Activated T-helper 2 cell treated with anti-CD3 and anti-CD28 coated beads, Interferon-gamma antibody, Interleukin-2, Interleukin-4, amounts not matched to agents 10 μg/mL and 5 μg/mL and 100 μg/mL, durations not matched to agents 14 hours and 24 hours and 36 hours (primary cell): ENCODE measurements around the gene ZNF574. TPM values are rescaled to one million over a fixed set of nuclear protein-coding genes. Genes with fewer than 3 reads are reported as not detected.

ENCODE experiments used
- DNase-seq: peaks from one replicate; pipeline ENCODE4 v3.0.0; 2021; ENCODE audit warnings: low spot score
- H3K27ac Mint-ChIP-seq: one replicate; pipeline ENCODE4 v1.8.0; 2021; ENCODE audit warnings: mixed read lengths
- H3K27me3 Mint-ChIP-seq: one replicate; pipeline ENCODE4 v1.8.0; 2021; ENCODE audit warnings: low read depth, mixed read lengths
- H3K36me3 Mint-ChIP-seq: one replicate; pipeline ENCODE4 v1.8.0; 2021; ENCODE audit warnings: low read depth, mixed read lengths
- H3K4me1 Mint-ChIP-seq: one replicate; pipeline ENCODE4 v1.8.0; 2021; ENCODE audit warnings: low read depth, mixed read lengths
- H3K4me3 Mint-ChIP-seq: one replicate; pipeline ENCODE4 v1.8.0; 2021; ENCODE audit warnings: low read depth, mild to moderate bottlenecking, moderate library complexity, mixed read lengths
- H3K9me3 Mint-ChIP-seq: one replicate; pipeline ENCODE4 v1.8.0; 2021; ENCODE audit warnings: mixed read lengths
- intact Hi-C: fragments of 100-400 bp; cut with micrococcal nuclease; formaldehyde crosslinking; loops from one replicate; pipeline ENCODE4 v1.15.1; 2023
- total RNA-seq: library from RNA; stranded (reverse); gene quantifications from 2 replicates; pipeline ENCODE4 v1.2.3, GENCODE V29; 2022

ZNF574 gene
- total RNA-seq, 1 donor from 2014 or later = 16.6 TPM

DNA sequence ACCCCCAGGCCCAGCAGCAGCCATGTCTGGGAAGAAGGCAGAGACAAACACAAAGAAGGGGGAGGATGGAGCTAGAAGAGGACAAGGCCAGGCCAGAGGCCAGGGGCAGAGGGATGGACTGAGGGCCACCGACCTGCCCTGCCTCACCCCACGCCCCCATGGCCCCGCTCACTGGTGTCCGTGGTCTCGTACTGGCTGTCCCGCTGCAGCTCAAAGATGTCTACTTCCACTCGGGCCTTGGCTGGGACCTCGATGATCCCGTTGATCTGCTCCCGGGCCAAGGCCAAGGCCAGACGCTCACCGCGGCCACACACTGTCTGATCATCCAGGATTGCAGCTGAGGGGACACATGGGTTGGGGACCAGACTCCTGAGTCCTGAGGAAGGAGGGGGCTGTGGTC lies 10.9 kb upstream of the ZNF574 start:
- H3K4me3 Mint-ChIP-seq = no peak overlapping the region
- H3K36me3 Mint-ChIP-seq = no peaks in the 10 kb centered on the region
- H3K27me3 Mint-ChIP-seq = no peaks in the 10 kb centered on the region
- no peak for DNase-seq
- H3K9me3 Mint-ChIP-seq = no peaks in the 10 kb centered on the region
- H3K4me1 Mint-ChIP-seq = peaks cover 4% of the 10 kb centered on the region
- H3K27ac Mint-ChIP-seq = no peak overlapping the region
- intact Hi-C loops = no loop called here

DNA sequence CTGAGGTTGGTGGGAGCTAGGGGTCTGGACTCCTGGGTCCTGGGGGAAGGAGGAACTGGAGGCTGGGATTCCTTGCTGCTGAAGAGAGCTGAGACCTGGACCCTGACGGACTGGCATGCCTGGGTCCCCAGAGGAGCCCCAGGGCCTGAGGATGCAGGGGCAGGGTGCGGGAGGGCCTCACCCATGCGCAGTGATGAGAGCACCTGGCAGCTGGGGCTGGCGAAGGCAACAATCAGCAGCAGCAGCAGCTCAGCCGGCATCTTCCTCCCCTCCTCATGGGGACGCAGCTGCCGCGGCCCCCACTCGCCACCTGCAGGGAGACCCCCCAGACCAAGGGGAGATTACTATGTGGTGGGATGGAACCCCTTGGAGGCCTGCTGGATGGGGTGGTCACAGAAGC lies 10.5 kb upstream of the ZNF574 start:
- Mint-ChIP-seq H3K27ac (no peak overlapping the region), H3K36me3 (no peaks in the 10 kb centered on the region), H3K9me3 (no peaks in the 10 kb centered on the region), H3K27me3 (peaks cover 3% of the 10 kb centered on the region), H3K4me3 (no peak overlapping the region), H3K4me1 (peaks cover 4% of the 10 kb centered on the region)
- intact Hi-C loops = no loop called here
- no peak for DNase-seq

DNA sequence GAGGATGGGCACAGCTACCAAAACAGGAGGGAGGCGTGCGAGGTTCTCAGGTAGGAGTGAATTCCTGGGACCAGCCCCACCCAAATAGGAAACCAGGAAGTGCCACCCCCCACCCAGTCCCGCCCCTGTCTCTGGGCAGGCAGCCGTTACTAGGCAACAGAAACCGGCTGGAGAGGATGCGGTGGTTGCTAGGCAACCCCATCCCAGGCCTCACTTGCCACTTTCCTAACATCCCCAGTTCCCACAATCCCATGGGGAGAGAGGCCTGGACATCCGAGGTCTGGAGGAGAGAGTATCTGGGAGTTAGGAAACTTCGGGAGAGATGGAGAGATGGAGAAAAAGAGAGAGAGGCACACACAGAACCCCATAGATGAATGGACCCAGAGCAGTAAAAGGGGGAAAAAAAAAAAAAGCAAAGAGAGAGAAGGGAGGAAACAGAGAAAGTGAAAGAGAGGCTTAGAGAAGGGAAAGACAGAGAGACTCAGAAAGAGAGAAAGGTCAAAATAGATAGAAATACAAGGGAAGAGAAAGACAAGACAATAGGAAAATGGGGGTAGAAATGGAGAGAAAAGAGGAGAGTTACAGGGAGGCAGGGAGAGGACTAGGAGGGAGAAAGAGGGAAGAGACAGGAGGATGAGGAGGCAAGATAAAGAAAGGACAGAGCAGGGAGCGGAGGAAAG lies 9.8 kb upstream of the ZNF574 start:
- intact Hi-C loops = no loop called here
- H3K27ac Mint-ChIP-seq = no peak overlapping the region
- H3K4me1 Mint-ChIP-seq = peaks cover 4% of the 10 kb centered on the region
- no peak overlapping the region for H3K4me3 Mint-ChIP-seq
- no peak for DNase-seq
- H3K9me3 Mint-ChIP-seq = no peaks in the 10 kb centered on the region
- no peaks in the 10 kb centered on the region for H3K36me3 Mint-ChIP-seq
- H3K27me3 Mint-ChIP-seq = peaks cover 4% of the 10 kb centered on the region

DNA sequence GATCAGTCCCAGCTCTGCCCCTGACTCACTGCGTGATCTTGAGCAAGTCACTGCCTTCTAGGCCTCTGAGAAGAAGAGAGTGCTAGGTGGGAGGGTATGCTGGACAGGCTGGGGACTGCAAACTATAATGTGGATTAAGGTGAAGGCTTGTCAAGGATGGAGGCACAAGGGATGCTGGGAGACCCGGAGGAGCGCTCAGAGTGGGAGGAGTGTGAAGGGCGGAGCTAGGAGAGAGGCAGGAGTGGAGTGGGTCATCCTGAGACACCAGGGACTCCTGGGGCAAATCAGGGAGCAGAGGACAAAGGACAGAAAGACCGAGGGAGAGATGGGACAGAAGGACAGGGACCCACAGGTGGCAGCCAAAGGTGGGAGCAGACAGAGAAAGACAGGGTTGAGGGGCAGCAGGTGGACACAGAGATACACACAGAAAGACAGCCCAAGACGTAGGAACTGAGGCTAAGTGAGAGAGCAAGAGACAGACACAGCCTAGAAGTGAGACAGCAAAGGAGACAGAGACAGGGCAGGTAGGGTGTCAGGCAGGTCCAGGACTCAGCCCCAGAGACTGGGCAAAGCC lies 8.6 kb upstream of the ZNF574 start:
- Mint-ChIP-seq H3K4me1 (peaks cover 4% of the 10 kb centered on the region), H3K9me3 (no peaks in the 10 kb centered on the region), H3K36me3 (no peaks in the 10 kb centered on the region), H3K27ac (no peak overlapping the region), H3K27me3 (peaks cover 7% of the 10 kb centered on the region), H3K4me3 (no peak overlapping the region)
- intact Hi-C loops = no loop called here
- DNase-seq = no peak

DNA sequence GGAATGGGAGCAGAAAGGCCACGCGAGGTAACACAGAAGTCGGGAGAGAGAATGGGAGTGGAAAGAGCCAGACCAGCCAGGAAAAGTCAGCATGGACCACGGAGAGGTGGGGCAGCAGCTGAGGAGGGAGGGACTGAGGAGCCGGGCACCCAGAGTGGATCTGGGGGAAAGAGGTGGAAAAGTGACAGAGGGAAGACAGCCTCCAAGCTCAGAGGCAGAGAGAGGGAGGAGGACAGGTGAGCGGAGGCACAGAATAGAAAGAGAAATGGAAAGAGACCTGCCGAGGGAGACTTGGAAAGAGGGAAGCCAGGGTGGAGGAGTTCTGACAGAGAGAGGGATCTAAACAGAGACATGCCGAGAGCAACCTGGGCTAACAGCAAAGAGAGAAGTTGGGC lies 7.6 kb upstream of the ZNF574 start:
- H3K27ac Mint-ChIP-seq = no peak overlapping the region
- peaks cover 7% of the 10 kb centered on the region for H3K27me3 Mint-ChIP-seq
- DNase-seq = no peak
- H3K36me3 Mint-ChIP-seq = no peaks in the 10 kb centered on the region
- peaks cover 4% of the 10 kb centered on the region for H3K4me1 Mint-ChIP-seq
- intact Hi-C loops = no loop called here
- H3K9me3 Mint-ChIP-seq = no peaks in the 10 kb centered on the region
- no peak overlapping the region for H3K4me3 Mint-ChIP-seq

DNA sequence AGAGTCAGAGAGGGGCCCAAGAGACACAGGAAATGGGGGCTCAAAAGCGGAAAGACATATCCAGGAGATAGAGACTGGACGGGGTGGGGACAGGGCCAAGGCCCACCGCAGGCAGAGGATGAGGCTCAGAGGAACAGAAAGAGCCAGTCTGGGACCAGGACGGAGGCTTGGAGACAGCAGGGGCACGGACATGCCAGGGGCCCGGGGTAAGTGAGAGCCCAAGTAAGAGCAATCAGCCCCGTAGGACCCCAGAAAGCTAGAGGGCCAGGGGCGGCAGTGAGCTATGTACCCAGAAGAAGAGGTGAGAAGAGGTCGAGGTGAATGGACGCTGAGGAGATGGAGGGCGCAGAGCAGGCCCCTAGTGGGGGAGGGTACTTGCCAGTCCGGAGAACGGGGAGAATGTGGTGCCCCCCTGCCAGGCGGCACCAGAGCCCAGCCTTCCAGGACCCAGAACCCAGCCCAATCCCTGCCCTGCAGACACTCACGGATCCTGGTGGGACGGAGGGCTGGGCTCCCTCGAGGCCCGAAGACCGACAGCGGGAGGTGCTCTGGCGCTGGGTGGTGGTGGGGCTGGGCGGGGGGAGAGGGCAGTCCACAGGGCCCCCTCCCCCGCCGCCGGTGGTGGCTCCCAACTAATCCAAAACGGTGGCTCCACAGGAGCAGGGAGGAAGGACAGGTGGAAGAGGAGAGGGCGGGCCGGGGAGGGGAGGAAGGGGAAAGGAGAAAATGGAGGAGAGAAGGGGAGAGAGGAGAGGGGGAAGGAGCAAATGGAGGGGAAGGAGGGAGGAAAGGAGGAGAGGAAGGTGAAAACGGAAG lies 7.0 kb upstream of the ZNF574 start:
- Mint-ChIP-seq H3K27me3 (peaks cover 7% of the 10 kb centered on the region), H3K27ac (no peak overlapping the region), H3K9me3 (no peaks in the 10 kb centered on the region), H3K4me1 (peaks cover 4% of the 10 kb centered on the region), H3K36me3 (no peaks in the 10 kb centered on the region), H3K4me3 (no peak overlapping the region)
- DNase-seq = no peak
- intact Hi-C loops = no loop called here

DNA sequence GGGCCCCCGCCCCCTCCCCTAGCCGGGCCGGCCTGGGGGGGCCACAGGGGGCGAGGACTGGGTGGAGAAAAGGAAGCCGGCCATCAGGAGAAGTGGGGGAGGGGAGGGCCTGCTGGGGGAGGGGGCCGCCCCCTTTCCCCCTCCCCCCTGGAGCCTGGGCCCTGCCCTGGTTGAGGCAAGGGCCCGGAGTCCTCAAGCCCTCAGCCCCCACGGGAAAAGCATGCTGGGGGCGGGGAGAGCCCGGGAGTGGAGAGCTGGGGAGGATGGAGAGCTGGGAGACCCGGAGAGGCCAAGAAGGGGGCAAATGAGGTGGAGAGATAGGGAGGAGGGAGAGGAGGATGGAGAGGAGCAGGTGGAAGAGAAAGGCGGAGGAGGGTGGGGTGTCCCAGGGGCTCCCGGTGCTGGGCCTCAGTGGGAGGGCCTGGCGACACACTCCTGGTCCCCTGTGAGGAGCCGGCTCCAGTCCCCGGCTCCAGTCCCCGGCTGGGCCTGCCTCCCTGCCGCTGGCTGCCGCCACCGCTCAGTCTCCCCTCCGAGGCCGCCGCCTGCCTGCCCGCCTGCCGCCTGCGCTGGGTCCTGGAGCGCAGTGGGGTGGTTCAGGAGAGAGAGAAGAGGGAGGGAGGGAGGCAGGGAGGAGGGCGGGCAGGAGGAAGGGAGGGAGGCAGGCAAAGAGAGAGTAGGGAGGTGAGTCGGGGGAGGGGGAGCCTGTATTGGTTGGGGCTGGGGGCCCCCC lies 6.2 kb upstream of the ZNF574 start, which contains the start of gene GRIK5:
TSS of gene GRIK5 (minus strand) at position 588 of the 733 bp plus-strand sequence. CDS start 4,436 bp downstream, outside the sequence.
- DNase-seq = no peak
- peaks cover 6% of the 10 kb centered on the region for H3K4me1 Mint-ChIP-seq
- intact Hi-C loops = no loop called here
- no peaks in the 10 kb centered on the region for H3K9me3 Mint-ChIP-seq
- H3K4me3 Mint-ChIP-seq = no peak within 1 kb of the TSS
- peaks cover 7% of the 10 kb centered on the region for H3K27me3 Mint-ChIP-seq
- no peak within 1 kb of the TSS for H3K27ac Mint-ChIP-seq
- no peaks in the 10 kb centered on the region for H3K36me3 Mint-ChIP-seq

DNA sequence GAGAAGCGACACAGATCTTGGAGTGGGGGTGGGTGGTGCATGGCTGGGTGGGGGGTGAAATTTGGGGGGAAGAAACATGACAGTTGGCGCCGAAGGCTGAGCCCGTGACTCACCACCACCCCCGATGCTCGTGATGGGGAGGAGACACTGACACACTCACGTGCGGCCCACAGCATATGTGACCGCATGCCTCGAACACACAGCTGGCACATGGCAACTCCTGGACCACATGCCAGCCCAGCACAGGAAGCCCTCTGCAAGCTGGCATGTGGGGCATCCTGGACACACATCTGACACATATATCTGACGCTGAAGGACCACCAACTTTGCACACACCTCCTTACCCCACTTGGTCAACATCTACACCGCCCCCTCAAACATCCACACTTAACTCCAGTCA lies 4.7 kb upstream of the ZNF574 start:
- no peak for DNase-seq
- Mint-ChIP-seq H3K27me3 (peaks cover 7% of the 10 kb centered on the region), H3K4me3 (no peak overlapping the region), H3K9me3 (no peaks in the 10 kb centered on the region), H3K4me1 (peaks cover 6% of the 10 kb centered on the region), H3K27ac (no peak overlapping the region), H3K36me3 (no peaks in the 10 kb centered on the region)
- intact Hi-C loops = no loop called here

DNA sequence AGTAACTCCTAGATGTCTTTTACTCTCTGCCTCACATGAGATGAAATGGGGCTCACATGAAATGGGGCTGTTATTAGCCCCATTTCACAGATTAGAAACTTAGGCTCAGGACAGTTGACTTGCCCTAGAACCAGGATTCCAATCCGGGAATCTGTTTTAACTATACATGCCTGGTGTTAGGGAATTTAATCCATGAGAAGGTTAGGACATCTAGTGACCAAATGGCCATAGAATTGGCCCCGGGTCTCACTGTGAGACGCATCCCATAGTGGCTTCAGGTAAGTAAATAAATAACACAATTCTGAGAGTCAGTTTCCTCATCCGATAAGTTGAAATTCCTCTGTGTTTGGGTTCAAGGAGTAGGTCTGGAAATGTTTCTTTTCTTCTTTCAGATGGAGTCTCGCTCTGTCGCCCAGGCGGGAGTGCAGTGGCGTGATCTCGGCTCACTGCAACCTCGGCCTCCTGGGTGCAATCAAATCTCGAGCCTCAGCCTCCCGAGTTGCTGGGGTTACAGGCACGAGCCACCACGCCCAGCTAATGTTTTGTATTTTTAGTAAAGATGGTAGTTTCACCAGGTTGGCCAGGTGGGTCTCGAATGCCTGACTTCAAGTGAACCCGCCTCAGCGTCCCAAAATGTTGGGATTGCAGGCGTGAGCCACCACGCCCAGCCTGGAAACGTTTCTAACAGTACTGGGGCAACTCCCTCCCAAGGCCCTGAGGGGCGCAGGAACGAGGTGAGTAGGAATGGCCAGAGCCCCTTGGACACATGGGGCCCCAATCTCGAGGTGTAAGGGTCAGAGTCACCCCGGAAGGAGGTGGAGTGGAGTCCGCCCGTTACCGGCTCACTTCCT lies 1.2 kb upstream of the ZNF574 start:
- DNase-seq = peak; percentile 24
- Mint-ChIP-seq H3K36me3 (peaks cover 22% of the 10 kb centered on the region), H3K4me3 (peak overlapping the region; percentile 97), H3K4me1 (peaks cover 30% of the 10 kb centered on the region), H3K27me3 (peaks cover 7% of the 10 kb centered on the region), H3K27ac (peak overlapping the region; percentile 100), H3K9me3 (no peaks in the 10 kb centered on the region)
- intact Hi-C loops = no loop called here

DNA sequence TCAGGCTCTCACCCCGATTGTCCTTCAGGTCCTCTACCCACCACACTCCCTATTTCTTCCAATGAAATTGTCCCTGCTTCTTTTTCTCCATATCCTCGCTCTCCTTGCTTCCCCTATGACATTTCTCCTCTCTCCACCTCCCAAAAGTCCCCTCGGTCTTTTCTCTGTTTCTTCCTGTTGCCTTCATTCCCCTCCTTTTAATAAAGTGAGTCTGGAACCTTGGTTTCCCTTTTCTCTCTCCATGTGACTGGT lies 676 bp upstream of the ZNF574 start:
- intact Hi-C loops = no loop called here
- Mint-ChIP-seq H3K9me3 (no peaks in the 10 kb centered on the region), H3K4me1 (peaks cover 30% of the 10 kb centered on the region), H3K27me3 (peaks cover 6% of the 10 kb centered on the region), H3K27ac (peak overlapping the region; percentile 100), H3K36me3 (peaks cover 27% of the 10 kb centered on the region), H3K4me3 (peak overlapping the region; percentile 97)
- no peak for DNase-seq

DNA sequence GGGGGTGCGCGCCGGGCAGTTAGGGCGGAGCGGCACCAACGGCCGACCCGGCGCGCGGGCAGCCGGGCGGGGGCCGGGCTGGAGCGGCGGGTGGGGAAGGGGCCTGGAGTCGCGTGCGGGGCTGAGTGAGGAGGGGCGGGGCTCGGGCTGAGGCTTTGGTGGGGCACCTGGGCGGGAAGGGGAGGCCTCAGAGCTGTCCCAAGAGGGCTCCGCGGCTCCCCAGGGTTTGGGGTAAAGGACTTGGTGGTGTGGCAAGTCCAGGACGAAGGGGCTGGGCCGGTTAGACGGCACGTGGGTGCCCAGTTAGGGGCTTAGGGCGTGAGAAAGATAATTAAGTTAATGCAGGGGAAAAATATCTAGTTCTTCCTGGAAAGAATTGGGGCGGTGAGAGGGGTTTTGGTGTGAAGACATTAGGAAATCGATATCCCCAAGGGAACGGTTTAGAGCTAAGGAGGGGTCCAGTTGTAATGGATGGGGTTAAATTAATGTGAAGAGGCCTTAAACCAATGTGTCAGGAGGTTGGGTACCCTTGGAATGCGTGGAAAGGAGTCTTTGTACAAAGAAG lies 496 bp downstream of the ZNF574 start:
- DNase-seq = no peak
- peaks cover 31% of the 10 kb centered on the region for H3K4me1 Mint-ChIP-seq
- peaks cover under 1% of the 10 kb centered on the region for H3K27me3 Mint-ChIP-seq
- intact Hi-C loops = no loop called here
- H3K36me3 Mint-ChIP-seq = peaks cover 33% of the 10 kb centered on the region
- H3K9me3 Mint-ChIP-seq = no peaks in the 10 kb centered on the region
- H3K4me3 Mint-ChIP-seq = peak overlapping the region; percentile 91
- peak overlapping the region; percentile 86 for H3K27ac Mint-ChIP-seq

DNA sequence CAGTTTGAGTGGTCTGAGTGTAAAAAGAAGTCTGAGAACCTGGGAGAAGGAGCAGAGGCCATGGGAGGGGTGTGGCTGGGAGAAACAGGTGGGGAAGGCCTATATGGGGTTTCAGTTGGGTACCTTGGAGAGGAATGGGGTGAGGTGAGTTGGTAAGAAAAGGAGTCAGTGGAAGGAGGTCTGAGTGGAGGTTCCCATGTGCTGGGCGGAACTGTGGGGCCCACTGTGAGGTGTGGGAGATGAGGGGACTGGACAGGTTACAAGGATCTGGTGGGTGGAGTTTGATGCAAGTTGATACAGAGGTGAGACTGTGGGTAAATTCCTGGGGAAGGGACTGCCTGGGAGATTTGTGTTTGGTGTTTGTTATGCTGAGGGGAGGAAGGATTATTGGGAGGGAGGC lies 2.1 kb downstream of the ZNF574 start:
- peak overlapping the region; percentile 91 for H3K4me3 Mint-ChIP-seq
- H3K9me3 Mint-ChIP-seq = no peaks in the 10 kb centered on the region
- peaks cover 35% of the 10 kb centered on the region for H3K4me1 Mint-ChIP-seq
- H3K27ac Mint-ChIP-seq = peak overlapping the region; percentile 51
- intact Hi-C loops = no loop called here
- no peaks in the 10 kb centered on the region for H3K27me3 Mint-ChIP-seq
- H3K36me3 Mint-ChIP-seq = peaks cover 40% of the 10 kb centered on the region
- DNase-seq = no peak
